Fibroblast of skin of left quadriceps (primary cell): ENCODE data around the gene ADARB1.

Source experiments
- DNase-seq, 2 experiments: peaks; one replicate each; pipeline ENCODE4 v3.0.0-alpha.2; 2013; ENCODE audit warnings: low read depth in 2 of 2

The ADARB1 gene

GRCh38 chr21:45095505-45095904, 21.1 kb downstream of the ADARB1 start:
- no peak for DNase-seq

DNA sequence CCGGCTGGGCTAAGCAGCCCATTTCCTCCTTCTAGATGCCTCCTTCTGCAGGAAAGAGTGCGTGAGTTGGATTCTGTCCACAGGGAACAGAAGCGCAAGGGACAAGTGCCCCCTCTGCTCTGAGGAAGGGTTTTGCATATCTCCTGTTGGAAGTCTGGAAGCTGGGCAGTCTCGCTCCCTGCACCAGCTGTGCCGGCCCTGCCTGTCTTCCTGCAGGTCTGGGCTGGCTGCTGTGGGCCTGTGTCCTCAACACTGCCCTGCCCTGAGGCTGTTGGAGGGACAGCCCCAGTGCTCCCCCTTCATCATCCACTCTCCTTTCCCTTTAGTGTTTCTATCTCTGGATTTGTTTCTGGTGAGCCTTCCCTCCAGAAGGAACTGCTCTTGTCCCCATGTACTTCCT, 21.8 kb downstream of the ADARB1 start:
- no peak for DNase-seq

DNA sequence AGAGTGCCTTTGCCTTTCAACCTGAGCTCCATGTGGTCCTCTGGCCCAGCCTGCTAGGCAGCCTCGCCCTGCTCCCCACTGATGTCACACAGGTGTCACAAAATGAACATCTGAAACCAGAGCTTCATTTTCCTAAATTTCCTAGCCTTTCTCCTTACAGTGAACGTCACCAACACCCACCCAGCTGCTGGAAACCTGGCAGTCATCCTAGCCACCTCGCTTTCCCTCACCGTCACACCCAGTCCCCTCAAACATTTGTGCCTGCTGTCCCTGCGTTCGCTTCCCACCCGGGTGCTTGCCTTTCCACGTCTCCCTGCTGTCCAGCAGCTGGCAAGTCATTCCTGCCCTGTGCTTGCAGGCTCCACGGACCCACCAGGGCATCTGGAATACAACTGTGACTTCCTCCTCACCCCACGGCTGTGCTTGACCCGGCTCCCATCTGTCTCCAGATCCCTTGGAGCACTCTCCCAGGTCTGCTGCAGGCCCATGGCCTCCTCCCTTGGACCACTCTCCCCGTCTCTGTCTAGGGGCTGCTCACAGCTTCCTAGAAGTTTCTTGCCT, 23.5 kb downstream of the ADARB1 start:
- no peak for DNase-seq

- DNase-seq: no peak
Observed at GRCh38 chr21:45098867-45099266, 24.5 kb downstream of the ADARB1 start.

DNA sequence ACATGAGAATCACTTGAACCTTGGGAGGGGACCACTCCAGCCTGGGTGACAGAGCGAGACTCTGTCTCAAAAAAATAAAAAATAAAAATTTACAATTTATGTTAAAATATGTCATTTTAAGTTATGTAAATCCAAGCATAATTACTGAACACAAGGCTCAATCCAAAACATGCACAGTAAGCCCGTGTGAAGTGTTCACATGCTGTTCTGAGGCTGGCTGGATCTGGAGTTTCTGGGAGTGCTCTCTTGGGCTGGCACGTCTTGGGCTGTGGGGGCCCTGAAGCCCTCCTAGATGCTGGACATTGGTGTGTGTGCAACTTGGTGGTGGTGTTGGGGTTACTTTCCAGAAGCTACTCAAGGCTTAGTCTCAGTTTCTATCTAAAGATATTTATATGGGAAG, 25.2 kb downstream of the ADARB1 start:
- DNase-seq: no peak

- no peak for DNase-seq
Observed at GRCh38 chr21:45100866-45101265, 26.5 kb downstream of the ADARB1 start.

DNA sequence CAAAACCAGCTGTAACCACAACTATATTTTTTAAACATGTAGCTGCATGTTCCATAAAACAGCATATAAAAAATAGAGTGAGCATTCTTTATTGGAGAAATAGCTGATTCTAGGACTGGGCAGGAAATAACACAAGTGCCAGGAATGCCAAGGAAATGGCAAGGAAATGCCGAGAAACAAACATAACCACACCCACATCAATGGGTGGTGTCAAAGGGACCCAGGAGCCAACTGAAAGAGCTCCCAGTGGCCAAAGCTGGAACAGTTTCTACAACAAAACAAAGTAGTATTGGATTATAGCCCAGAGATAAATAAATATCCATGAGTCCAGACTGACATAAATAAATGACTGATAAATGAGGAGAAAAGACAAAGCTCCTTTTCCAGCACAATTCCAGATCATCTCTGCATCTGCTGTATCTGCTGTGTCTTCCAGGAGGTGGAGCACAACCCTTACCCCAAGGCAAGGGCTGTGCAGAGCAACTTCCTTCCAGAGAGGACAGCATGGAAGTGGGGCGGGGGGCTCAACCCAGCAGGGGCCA, 28.1 kb downstream of the ADARB1 start:
- peak; percentile 33 to 36 for DNase-seq

DNA sequence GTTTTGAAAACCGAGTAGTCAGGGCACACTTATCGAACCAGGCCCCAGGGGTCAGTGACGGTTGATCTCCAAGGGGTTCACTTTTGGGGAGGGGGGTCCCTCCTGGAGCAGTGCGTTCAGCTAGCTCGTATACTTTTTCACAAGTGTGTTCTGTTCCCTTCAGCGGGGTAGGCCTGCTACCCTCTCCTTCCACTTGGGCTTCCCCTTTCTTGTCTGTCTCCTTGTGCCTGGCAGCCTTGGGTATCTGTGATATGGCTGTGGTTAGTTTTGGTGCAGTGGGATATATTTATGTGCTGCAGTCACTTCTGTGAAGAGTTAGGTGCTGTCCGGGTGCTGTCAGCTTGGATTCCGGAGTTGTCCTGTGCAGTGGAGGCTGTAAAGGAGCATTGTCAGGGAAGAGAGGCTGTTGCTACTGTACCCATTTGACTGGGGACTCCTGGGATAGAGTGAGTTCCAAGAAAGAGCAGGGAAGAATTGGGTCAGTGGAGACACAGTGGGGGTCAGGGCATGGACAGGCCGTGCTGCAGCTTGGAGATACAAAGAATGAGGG, 29.7 kb downstream of the ADARB1 start:
- no peak for DNase-seq

DNA sequence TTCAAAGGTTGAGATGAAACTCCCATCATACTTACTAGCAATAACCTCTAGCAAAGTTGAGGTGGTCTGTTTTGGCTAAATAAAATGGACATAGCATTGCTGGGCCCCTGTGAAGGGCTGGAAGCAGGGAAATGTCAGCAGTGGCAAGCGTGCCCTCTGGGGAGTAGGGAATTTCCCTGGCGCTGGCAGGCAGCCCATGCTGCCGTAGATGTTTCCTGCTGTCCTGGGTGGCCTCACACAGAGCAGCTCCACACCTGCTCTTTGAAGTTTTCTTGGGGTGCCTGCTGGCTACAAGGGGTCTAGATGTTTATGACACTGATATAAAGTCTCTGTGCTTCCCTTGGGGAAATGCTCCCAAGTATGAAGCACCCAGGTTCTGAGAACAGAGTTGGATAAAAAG, 30.2 kb downstream of the ADARB1 start:
- no peak for DNase-seq

DNA sequence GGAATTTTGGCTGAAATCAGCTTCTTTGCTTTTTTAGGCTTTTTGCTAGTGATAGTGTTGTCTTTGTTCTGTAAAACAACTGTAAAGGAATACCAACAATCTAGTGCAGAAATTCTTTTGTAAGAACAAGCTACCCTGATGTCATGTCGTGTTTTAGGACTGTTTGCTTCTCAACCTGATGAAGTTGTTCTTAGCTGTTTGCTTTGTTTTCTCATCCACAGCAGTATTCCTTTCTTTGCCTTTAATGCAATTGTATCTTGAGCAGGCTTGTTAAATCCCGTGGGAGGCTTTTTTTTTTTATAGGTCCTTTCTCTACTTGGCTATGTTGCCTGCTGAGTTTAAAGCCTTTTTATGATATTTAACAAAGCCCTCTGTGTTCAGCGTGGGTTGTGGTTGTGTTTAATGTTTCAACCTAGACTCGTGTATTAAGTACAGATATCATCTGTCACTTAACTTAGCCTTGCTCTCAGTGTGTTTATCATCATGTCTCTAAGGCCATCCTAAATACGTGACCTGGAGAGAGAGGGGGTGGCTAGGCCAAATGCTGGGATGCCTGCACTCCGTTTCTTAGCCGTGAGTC, 31.6 kb downstream of the ADARB1 start:
- no peak for DNase-seq

DNA sequence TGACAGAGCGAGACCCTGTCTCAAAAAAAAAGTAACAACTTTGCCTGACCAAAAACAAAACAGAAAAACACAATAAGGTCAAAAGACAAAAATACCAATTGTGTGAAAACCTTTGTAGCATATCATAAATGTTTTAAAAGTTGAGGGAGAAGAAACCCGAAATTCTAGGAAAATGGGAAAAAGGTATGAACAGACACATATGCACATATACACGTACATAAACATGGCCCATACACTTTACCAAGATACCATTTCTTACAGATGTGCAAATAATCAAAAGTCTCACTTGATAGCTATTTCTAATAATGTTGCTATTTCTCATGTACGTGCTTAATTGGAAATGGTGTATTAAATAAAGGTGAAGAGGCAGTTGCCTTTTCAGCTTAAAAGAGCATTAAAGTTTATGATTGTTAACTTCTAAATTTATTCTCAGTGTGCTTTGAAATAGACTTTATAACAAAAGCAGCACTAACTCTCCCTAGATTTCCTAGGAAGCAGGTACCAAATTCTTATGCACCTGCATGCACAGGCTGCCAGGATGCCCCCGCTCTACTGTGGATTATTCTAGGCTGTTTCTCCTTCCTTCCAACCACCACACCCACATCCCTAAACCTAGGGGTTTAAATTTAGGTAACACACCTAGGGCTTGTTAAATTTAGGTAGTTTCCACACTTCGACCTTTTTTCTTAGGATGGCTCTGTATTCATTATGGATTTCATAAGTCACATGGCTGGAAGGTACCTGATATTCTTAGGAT, 33.8 kb downstream of the ADARB1 start:
- no peak for DNase-seq

DNA sequence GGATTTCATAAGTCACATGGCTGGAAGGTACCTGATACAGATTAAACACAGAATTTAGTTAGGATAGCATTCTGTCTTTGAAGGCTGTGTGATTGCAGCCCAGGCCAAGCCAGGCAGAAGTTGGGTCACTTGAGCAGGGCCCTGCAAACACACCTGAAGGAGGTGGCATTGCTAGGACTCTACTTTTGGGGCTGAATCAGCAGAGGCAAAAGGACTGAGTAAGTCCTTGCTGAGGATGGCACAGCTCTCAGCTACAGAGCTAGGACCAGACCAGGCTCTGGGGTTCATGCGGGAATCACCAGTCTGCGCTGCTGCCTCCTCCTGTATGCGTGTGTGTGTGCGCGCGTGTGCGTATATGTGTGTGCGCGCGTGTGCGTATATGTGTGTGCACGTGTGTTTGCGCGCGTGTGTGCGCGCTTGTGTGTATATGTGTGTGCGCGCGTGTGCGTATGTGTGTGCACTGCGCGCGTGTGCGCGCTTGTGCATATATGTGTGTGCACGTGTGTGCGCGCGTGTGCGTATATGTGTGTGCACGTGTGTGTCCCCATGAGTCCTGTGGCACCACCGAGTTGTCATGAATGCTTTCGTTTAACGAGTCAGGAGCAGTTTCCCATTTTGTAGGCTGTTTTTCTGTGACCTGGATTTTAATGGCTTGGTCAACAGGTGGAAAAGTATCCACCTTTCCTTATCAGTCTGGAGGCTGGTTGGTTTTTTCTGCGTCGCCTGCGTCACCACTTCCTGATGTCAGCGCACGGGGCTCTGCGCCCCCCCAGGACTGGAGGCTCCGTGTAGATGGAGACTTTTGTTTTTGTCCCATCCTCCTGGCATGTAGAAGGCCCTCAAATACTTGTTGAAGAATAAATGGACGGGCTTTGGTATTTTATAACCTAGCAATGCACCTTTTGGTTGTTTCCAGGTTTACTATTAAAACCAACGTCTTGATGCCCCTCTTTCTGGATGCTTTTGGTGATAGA, 34.7 kb downstream of the ADARB1 start:
- DNase-seq: no peak

DNA sequence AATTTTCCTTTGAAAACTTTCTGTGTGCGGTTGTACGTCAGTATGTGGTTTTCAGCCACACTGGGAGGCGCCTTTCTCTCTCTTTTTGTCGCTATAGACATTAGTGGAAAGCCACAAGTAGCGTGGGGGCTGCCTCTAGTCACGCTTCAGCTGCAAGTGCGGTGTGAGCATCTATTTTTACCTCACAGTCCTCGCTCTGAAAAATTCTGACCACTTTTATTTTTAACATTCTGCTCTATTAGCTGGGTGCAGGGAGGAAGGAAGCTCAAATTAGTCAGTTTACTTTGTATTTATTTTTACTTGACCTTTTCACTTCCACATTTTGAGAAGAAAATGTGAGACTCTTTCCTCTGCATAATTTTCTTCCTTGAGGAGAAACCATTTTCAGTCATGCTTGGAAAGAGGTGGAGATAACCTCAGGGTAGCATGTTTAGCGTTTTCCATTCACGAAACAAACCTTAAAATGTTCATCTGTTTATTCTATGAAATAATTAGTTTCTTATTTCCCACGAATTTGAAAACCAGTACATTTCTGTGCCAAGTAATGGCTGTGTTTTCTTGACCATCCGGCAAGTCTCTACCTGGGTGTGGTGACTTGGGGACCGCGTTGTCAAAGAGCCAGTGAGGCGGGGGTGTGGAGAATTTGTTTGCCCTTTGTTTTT, 35.6 kb downstream of the ADARB1 start:
- no peak for DNase-seq

DNA sequence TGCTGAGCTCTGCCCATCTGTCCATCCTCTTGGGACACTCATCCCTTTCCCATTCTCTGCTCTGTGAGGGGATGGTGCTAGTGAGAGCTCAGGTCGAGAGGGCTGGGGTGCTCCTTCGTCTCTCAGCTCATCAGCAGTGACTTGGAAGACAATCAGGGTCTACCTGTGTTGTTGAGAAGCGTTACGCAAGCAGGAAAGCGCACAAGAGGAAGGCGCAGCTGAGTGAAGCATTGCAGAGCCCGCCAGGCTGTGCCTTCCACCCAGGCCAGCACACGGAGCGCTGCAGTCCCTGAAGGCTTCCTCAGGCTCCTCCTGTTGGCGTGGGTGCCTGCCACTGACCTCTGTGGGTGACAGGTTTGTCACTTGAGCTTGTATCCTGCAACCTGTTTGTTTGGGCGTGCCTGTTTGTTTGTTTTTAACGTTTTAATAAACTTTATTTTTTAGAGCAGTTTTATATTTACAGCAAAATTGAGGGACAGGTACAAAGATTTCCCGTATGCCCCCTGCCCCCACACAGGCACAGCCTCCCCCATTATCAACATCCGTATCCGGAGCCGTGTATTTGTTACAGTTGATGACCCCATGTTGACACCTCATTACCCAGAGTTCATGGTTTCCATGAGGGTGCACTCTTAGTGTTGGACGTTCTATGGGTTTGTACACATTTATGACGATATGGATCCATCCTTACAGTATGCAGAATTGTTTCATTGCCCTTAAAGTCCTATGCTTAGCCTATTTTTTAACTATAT, 36.7 kb downstream of the ADARB1 start:
- no peak for DNase-seq

GRCh38 chr21:45111703-45112102, 37.3 kb downstream of the ADARB1 start:
- no peak for DNase-seq

DNA sequence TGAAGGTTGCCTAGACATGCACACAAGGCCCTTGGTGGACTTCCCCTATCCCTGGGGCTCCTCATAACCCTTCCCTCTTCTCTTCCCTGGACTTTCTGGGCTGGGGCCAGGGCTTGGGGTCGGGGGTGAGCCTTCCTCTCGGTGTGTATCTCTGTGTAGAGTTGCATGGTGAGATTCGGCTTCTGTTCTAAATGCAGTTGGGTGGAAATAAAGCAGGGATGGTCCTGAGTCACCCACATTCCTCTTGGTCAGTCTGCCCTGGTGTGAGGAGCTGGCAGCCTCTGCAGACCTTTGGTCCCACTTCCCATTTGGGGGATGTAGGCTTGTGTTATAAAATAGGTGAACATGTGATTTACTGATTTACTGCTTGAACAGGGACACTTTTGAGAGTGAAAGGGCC, 38.0 kb downstream of the ADARB1 start:
- DNase-seq: no peak

GRCh38 chr21:45113543-45113942, 39.2 kb downstream of the ADARB1 start:
- no peak for DNase-seq

GRCh38 chr21:45114072-45114471, 39.7 kb downstream of the ADARB1 start:
- DNase-seq: no peak

DNA sequence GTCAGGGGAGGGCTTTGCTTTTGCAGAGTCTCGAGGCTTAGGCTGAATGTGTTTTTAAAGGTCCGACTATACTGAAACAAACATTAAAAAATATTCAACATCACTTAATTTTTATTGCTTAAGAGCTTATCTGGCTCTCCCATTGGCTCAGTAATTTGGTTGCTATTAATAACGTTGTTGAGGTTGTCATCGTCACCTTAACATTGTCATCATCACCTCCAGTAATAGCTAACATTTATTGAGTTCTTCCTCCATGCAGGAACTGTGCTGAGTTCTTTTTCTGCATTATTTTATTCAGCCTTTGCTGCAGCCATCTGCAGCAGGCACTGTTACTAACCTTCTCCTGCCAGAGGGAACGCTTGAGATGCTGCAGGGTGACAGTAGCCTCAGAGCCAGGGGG, 40.1 kb downstream of the ADARB1 start:
- DNase-seq: no peak

- no peak for DNase-seq
Observed at GRCh38 chr21:45115141-45115540, 40.8 kb downstream of the ADARB1 start.
